ENCODE results near the gene ANKRD26.

Gene ANKRD26

GRCh38 chr10:26978519-26978918, 121.8 kb downstream of the ANKRD26 start:
- Histone ChIP-seq H3K9me3 (ENCODE audit: control insufficient read depth in 5 of 5, low read length in 5 of 5) (no peaks in the 10 kb centered on the region), H3K36me3 (ENCODE audit: control insufficient read depth in 5 of 5, insufficient read depth in 5 of 5, low read length in 5 of 5) (peaks cover 3 to 11% (median 7%) of the 10 kb centered on the region in 5 donors), H3K4me1 (ENCODE audit: control insufficient read depth in 5 of 5, insufficient read depth in 5 of 5, low read length in 5 of 5) (no peaks in the 10 kb centered on the region), H3K9ac (ENCODE audit: low read length in 5 of 5) (no peak overlapping the region), H3K4me3 (ENCODE audit: low read depth in 1 of 5, low read length in 5 of 5) (no peak overlapping the region), H3K27ac (ENCODE audit: low read depth, low read length) (no peak overlapping the region), H3K27me3 (ENCODE audit: control insufficient read depth in 5 of 5, insufficient read depth in 4 of 5, low read length in 5 of 5) (no peaks in the 10 kb centered on the region)

- Histone ChIP-seq H3K4me3 (ENCODE audit: low read depth in 1 of 5, low read length in 5 of 5) (no peak overlapping the region), H3K27me3 (ENCODE audit: control insufficient read depth in 5 of 5, insufficient read depth in 4 of 5, low read length in 5 of 5) (no peaks in the 10 kb centered on the region), H3K27ac (ENCODE audit: low read depth, low read length) (no peak overlapping the region), H3K9me3 (ENCODE audit: control insufficient read depth in 5 of 5, low read length in 5 of 5) (no peaks in the 10 kb centered on the region), H3K9ac (ENCODE audit: low read length in 5 of 5) (no peak overlapping the region), H3K36me3 (ENCODE audit: control insufficient read depth in 5 of 5, insufficient read depth in 5 of 5, low read length in 5 of 5) (peaks cover 3 to 11% (median 7%) of the 10 kb centered on the region in 5 donors), H3K4me1 (ENCODE audit: control insufficient read depth in 5 of 5, insufficient read depth in 5 of 5, low read length in 5 of 5) (no peaks in the 10 kb centered on the region)
Measured at GRCh38 chr10:26977635-26978034, 122.7 kb downstream of the ANKRD26 start.

GRCh38 chr10:26970667-26971066, 129.6 kb downstream of the ANKRD26 start:
- no peaks in the 10 kb centered on the region for H3K9me3 ChIP-seq (ENCODE audit: control insufficient read depth in 5 of 5, low read length in 5 of 5)
- H3K4me1 ChIP-seq (ENCODE audit: control insufficient read depth in 5 of 5, insufficient read depth in 5 of 5, low read length in 5 of 5), result no peaks in the 10 kb centered on the region
- no peak overlapping the region for H3K9ac ChIP-seq (ENCODE audit: low read length in 5 of 5)
- no peak overlapping the region for H3K4me3 ChIP-seq (ENCODE audit: low read depth in 1 of 5, low read length in 5 of 5)
- H3K27me3 ChIP-seq (ENCODE audit: control insufficient read depth in 5 of 5, insufficient read depth in 4 of 5, low read length in 5 of 5), result no peaks in the 10 kb centered on the region
- H3K27ac ChIP-seq (ENCODE audit: low read depth, low read length), result no peak overlapping the region
- H3K36me3 ChIP-seq (ENCODE audit: control insufficient read depth in 5 of 5, insufficient read depth in 5 of 5, low read length in 5 of 5), result peaks cover 0 to 7% (median 3%) of the 10 kb centered on the region in 5 donors

- H3K9ac ChIP-seq (ENCODE audit: low read length in 5 of 5), result no peak overlapping the region
- no peak overlapping the region for H3K27ac ChIP-seq (ENCODE audit: low read depth, low read length)
- H3K9me3 ChIP-seq (ENCODE audit: control insufficient read depth in 5 of 5, low read length in 5 of 5), result no peaks in the 10 kb centered on the region
- peaks cover 0 to 7% (median 3%) of the 10 kb centered on the region in 5 donors for H3K36me3 ChIP-seq (ENCODE audit: control insufficient read depth in 5 of 5, insufficient read depth in 5 of 5, low read length in 5 of 5)
- H3K27me3 ChIP-seq (ENCODE audit: control insufficient read depth in 5 of 5, insufficient read depth in 4 of 5, low read length in 5 of 5), result no peaks in the 10 kb centered on the region
- no peaks in the 10 kb centered on the region for H3K4me1 ChIP-seq (ENCODE audit: control insufficient read depth in 5 of 5, insufficient read depth in 5 of 5, low read length in 5 of 5)
- no peak overlapping the region for H3K4me3 ChIP-seq (ENCODE audit: low read depth in 1 of 5, low read length in 5 of 5)
Measured at GRCh38 chr10:26969145-26969926, 131.0 kb downstream of the ANKRD26 start.

GRCh38 chr10:26962835-26963234, 137.5 kb downstream of the ANKRD26 start:
- Histone ChIP-seq H3K4me1 (ENCODE audit: control insufficient read depth in 5 of 5, insufficient read depth in 5 of 5, low read length in 5 of 5) (no peaks in the 10 kb centered on the region), H3K9ac (ENCODE audit: low read length in 5 of 5) (no peak overlapping the region), H3K27me3 (ENCODE audit: control insufficient read depth in 5 of 5, insufficient read depth in 4 of 5, low read length in 5 of 5) (no peaks in the 10 kb centered on the region), H3K4me3 (ENCODE audit: low read depth in 1 of 5, low read length in 5 of 5) (no peak overlapping the region), H3K9me3 (ENCODE audit: control insufficient read depth in 5 of 5, low read length in 5 of 5) (no peaks in the 10 kb centered on the region), H3K27ac (ENCODE audit: low read depth, low read length) (no peak overlapping the region), H3K36me3 (ENCODE audit: control insufficient read depth in 5 of 5, insufficient read depth in 5 of 5, low read length in 5 of 5) (peaks cover 0 to 6% (median 3%) of the 10 kb centered on the region in 5 donors)

GRCh38 chr10:26960308-26960707, 140.0 kb downstream of the ANKRD26 start:
- Histone ChIP-seq H3K9me3 (ENCODE audit: control insufficient read depth in 5 of 5, low read length in 5 of 5) (no peaks in the 10 kb centered on the region), H3K4me3 (ENCODE audit: low read depth in 1 of 5, low read length in 5 of 5) (no peak overlapping the region), H3K27me3 (ENCODE audit: control insufficient read depth in 5 of 5, insufficient read depth in 4 of 5, low read length in 5 of 5) (no peaks in the 10 kb centered on the region), H3K9ac (ENCODE audit: low read length in 5 of 5) (no peak overlapping the region), H3K27ac (ENCODE audit: low read depth, low read length) (no peak overlapping the region), H3K36me3 (ENCODE audit: control insufficient read depth in 5 of 5, insufficient read depth in 5 of 5, low read length in 5 of 5) (peaks cover 0 to 5% (median 0%) of the 10 kb centered on the region in 5 donors), H3K4me1 (ENCODE audit: control insufficient read depth in 5 of 5, insufficient read depth in 5 of 5, low read length in 5 of 5) (no peaks in the 10 kb centered on the region)

- H3K27ac ChIP-seq (ENCODE audit: low read depth, low read length), result no peak overlapping the region
- H3K36me3 ChIP-seq (ENCODE audit: control insufficient read depth in 5 of 5, insufficient read depth in 5 of 5, low read length in 5 of 5), result peaks cover 0 to 5% (median 0%) of the 10 kb centered on the region in 5 donors
- no peaks in the 10 kb centered on the region for H3K9me3 ChIP-seq (ENCODE audit: control insufficient read depth in 5 of 5, low read length in 5 of 5)
- no peak overlapping the region for H3K9ac ChIP-seq (ENCODE audit: low read length in 5 of 5)
- no peaks in the 10 kb centered on the region for H3K27me3 ChIP-seq (ENCODE audit: control insufficient read depth in 5 of 5, insufficient read depth in 4 of 5, low read length in 5 of 5)
- H3K4me1 ChIP-seq (ENCODE audit: control insufficient read depth in 5 of 5, insufficient read depth in 5 of 5, low read length in 5 of 5), result no peaks in the 10 kb centered on the region
- no peak overlapping the region for H3K4me3 ChIP-seq (ENCODE audit: low read depth in 1 of 5, low read length in 5 of 5)
Measured at GRCh38 chr10:26959841-26960240, 140.5 kb downstream of the ANKRD26 start.

All from subcutaneous abdominal adipose tissue (tissue), 5 donors.